Stimulated activated CD4-positive, alpha-beta T cell treated with anti-CD3 and anti-CD28 coated beads, Interleukin-4, amount 100 ng/mL, for 1 hour (primary cell): Measurements from ENCODE around the gene RAP1GAP2.

Experiments
- DNase-seq: peaks from one replicate; pipeline ENCODE4 v3.0.0-alpha.2; 2020

Gene RAP1GAP2

GRCh38 chr17:2786176-2786881, 9.9 kb upstream of the RAP1GAP2 start:
- DNase-seq, result peak; percentile 90

GRCh38 chr17:2789700-2790099, 6.5 kb upstream of the RAP1GAP2 start:
- DNase-seq, result no peak

DNA sequence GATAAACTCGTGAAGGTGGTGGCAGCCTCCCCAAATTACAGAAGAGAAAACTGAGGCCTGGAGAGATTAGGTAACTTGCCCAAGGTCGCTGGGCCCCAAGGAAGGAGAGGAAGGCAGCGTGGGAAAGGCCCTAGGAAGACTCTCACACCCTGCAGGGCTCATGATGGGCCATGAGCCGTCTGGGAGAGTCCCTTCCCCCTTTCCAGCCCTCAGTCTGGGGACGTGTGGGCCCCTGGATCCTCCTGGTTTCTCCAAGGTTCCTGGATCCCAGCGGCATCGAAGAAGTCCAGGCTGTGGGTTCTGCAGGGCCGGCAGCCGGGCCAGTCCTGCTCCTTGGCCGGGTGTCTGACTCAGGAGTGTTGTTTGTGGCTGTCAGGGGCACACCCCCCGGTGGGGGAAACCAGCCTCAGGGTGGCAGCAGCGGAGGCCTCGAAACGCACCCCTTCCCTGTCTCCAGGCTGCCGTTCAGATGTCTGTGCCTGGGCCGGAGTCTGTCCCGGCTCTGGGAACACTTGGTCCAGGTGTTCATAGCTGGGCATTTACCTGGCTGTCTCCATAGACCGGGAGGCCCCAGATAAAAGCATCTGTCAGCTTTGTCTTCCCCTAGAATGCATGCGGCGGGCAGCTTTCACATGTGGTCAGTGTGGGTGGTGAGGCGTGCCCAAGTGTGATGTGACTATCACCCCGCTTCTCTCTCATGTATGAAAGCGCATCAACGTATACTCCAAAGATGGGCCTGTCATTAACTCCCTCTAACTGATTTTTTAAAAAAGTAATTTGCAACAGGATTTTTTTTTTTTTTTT, 3.7 kb upstream of the RAP1GAP2 start:
- DNase-seq, result peak; percentile 32

GRCh38 chr17:2794111-2794803, 2.0 kb upstream of the RAP1GAP2 start:
- no peak for DNase-seq

DNA sequence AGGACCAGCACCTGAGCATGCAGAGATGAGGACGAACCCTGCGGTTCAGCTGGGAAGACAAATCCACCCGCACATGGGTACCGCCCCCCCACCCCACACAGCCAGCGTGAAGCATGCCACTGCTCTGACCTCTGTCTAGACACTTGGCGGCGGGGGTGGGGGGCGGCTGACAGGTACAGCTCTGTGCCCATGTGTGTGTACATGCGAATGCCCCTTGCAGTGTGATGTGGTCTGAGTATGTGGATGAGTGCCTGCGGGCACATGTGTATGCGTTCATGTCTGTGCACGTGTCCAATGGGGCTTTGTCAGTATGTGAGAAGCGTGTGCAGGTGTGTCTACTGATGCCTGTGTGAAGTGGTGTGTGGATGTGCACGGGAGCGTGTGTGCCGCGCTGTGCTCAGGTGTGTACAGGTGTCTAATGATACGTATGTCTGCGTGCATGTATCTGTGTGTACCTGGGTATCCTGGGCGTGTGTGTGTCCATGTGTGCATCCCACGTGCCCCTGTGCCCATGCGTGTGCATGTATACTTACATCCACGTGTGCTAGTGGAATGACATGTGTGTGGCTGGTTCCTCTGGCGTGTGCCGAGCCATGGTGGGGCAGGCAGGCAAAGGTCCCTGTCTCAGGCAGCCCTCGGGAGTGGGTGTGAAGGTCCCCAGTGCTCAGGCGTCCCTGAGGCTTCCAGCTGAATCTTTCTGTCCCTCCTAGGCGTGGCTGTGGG, 636 bp upstream of the RAP1GAP2 start:
- no peak for DNase-seq

DNA sequence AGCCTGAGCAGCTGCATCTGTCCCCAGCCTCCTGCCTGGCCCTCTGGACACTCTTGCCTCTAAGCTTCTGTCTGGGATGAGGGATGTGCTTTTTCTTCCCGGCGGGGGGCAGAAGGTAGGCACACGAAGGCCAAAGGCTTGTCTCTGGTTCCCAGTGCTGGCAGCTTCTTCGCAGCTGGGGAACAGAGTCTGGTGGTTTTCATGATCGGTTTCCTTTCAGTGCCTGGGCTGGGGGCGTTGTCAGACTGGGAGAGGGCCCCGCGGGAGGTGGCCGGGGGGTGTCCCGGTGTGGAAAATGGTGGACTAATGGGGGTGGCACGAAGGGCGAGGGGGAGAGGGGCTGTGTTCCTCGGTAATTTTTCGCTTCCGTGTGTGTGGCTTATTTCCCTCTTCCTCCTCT, 988 bp downstream of the RAP1GAP2 start:
- no peak for DNase-seq

DNA sequence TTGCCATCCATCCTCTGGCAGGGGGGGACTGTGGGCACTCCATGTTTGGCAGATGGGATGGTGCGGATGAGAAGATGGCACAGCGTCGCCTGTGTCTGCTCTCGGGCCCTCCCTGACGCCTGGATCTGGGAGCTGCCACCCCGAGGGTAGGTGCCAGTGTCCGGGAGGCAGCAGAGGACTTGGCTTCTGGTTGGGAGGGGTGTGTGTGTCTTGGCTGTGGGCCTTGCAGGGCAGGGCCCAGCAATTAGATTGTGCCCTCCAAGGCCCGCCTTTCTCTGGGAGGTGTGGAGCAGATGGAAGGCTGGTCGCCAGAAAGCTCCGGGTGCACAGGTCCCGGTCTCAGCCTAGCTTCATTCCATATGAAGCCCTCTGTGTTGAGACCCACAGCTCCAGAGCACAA, 1.4 kb downstream of the RAP1GAP2 start:
- no peak for DNase-seq

GRCh38 chr17:2798188-2798587, 1.9 kb downstream of the RAP1GAP2 start:
- DNase-seq, result no peak

DNA sequence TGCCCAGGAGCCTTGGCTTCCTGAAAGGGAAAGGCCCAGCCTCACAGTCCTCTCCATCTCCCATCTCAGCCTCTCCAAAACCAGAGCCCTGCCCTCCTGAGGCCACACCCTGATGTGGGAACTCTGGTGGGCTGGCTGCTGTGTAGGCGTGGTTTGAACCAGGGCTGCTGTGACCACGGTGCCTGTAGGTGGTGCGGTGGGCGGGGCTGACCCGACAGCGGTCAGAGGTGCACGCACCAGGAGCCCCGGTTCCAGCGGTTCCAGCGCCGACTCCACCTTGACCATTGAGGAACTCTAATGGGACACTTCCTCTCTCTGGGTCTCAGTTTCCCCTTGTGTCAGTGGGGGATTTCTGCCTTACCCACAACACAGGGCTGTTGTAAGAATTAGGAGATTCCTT, 2.4 kb downstream of the RAP1GAP2 start:
- no peak for DNase-seq

- DNase-seq, result no peak
These were observed 3.4 kb downstream of the RAP1GAP2 start for GRCh38 chr17:2799653-2800052.

DNA sequence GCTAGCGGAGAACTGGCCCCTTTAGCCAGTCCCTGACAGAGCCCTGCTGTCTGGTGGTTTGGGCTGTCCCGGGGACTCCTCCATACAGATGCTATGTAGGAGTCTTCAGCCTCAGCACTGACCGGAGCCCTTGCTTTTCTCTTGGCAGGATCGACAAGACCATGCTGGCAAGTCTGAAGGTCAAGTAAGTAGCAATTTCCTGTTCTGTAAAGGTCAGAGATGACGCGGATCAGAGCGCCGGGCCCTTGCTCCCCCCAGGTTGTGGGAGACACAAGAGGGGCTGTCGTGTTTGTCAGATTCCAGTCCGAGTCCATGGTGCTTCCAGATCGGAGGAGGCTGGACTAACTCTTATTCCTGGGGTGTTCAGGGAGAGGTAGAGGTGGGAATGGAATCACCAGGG, 4.1 kb downstream of the RAP1GAP2 start:
- DNase-seq, result no peak

GRCh38 chr17:2801841-2802240, 5.6 kb downstream of the RAP1GAP2 start:
- no peak for DNase-seq

GRCh38 chr17:2802574-2802973, 6.3 kb downstream of the RAP1GAP2 start:
- DNase-seq, result no peak

DNA sequence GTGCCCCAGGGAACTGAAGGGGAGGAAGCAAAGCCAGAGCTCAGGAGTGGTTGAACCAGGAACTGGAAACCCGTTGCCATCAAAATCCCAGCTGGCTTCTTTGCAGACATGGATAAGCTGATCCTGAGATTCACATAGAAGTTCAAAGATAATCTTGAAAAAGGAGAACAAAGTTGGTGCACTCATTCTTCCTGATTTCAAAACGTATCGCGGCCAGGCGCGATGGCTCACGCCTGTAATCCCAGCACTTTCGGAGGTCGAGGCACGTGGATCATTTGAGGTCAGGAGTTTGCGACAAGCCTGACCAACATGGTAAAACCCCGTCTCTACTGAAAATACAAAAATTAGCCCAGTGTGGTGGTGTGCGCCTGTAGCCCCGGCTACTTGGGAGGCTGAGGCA, 7.1 kb downstream of the RAP1GAP2 start:
- no peak for DNase-seq

DNA sequence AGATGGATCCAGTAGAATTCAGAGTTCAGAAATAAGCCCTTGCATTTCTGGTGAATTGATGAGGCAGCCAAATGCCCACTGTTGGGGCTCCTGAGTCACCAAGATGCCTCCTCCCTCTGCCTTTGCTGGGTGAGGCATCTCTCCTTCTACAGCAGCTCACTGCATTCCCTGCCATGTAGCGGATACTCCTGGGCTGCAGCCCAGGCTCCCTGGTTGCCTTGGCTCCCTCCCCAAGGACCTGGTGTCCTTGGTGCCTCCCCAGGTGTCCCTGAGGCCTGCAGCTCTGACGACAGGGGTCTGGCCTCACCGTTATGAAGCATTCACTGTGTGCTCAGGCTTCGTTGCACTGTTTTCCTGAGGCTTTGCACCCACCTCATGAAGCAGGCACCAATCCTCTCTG, 7.7 kb downstream of the RAP1GAP2 start:
- DNase-seq, result no peak

- DNase-seq, result no peak
These were observed 8.7 kb downstream of the RAP1GAP2 start for GRCh38 chr17:2804912-2805311.

- DNase-seq, result no peak
These were observed 9.7 kb downstream of the RAP1GAP2 start for GRCh38 chr17:2805961-2806360.

DNA sequence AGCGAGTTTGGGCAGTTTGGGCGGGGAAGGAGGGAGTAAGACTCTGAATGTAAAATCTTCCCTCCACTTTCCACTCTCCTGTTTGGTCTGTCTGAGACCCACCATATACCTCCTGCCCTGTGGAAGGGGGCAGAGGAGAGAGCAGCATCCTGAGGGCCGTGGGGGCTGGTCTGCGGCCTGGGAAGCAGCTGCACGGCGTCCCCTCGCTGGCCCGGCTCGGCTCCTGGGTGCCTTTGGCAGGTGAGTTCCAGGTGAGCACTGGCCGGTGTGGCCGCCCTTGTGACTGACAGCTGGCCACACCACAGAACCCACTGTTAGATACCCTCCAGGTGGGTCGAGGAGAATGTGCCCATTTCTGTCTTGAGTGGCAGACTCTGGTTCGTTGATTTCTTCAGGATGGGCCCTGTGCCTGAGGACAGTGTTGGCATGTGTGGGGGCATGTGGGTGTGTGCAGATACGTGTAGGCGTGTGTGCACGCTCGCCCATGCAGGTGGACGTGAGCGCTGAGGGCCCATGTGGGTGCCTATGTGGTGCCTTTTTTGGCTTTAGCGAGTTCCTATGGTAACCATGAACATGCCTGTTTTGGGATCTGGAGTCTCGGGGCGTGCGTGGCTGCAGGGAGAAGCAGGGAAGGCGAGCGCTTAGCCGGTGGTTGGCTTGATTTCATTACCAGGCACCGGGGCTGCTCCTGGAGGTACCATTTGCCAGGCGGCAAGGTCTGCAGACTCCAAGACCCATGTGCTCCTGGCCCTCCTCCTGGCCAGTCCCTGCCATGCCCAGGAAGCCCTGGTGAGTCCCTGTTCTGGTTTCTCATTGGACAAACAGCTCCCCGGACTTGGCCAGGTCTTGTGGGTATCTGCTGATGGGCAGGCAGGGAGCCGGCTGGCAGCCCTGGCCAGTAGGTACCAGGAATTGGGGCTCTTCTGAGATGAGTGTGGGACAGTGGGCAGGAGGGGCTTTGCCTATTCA, 12.4 kb downstream of the RAP1GAP2 start:
- DNase-seq, result no peak

GRCh38 chr17:2809337-2809736, 13.1 kb downstream of the RAP1GAP2 start:
- no peak for DNase-seq

- DNase-seq, result no peak
These were observed 17.8 kb downstream of the RAP1GAP2 start for GRCh38 chr17:2814049-2814448.

DNA sequence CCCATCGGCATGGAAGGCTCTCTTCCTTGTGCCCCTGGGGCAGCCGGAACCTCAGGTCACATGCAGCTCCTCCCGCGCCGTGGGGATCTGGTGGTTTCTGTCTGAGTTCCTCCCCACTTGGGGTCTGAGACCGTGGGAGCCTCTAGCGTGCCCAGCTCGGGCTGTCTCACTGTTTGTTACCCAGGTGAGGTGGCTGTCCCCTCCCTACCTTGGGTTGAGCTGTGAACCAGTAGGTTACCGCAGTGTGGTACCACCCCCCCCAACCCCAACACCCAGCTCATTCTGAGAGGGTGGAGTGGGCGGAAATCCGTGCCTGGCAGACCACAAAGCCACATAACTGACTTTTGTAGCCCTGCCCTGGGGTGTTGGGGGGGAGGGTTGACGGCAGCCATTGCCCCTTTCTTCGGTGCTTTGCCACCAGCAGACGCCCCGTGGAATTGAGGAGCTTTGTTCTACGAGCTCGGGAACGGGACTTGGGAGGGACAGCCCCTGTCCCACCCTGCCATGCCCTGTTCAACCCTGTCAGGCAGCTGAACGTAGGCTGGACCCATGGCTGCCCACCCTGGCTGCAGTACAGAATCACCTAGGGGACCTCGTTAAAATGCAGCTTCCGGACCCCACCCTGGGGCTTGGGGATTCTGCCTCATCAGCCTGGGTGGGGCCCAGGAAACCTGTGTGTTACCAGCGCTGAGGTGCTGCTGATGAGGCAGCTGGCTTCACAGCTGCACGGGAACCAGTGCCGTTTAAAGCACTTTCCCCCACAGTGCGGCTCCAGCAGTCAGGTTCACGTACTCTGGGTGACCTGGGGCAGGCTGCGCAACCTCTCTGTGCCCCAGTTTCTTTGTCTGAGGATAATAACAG, 18.5 kb downstream of the RAP1GAP2 start:
- peak; percentile 79 for DNase-seq
